ENCODE measurements around the gene ATOSB. TPM values are rescaled to one million over a fixed set of nuclear protein-coding genes. Genes with fewer than 3 reads are reported as not detected.

Gene ATOSB
- total and polyA plus RNA-seq, 9 of the 15 experiments (the other 6 are each of a cell fraction or from before 2014, with no cell fraction given) = 0.45 to 8.0 (median 4.2) TPM

- TF ChIP-seq, protein P1, sequence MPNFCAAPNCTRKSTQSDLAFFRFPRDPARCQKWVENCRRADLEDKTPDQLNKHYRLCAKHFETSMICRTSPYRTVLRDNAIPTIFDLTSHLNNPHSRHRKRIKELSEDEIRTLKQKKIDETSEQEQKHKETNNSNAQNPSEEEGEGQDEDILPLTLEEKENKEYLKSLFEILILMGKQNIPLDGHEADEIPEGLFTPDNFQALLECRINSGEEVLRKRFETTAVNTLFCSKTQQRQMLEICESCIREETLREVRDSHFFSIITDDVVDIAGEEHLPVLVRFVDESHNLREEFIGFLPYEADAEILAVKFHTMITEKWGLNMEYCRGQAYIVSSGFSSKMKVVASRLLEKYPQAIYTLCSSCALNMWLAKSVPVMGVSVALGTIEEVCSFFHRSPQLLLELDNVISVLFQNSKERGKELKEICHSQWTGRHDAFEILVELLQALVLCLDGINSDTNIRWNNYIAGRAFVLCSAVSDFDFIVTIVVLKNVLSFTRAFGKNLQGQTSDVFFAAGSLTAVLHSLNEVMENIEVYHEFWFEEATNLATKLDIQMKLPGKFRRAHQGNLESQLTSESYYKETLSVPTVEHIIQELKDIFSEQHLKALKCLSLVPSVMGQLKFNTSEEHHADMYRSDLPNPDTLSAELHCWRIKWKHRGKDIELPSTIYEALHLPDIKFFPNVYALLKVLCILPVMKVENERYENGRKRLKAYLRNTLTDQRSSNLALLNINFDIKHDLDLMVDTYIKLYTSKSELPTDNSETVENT (CRISPR knock-in tag; IDR thresholded peaks at IDR 0.05) = no peak
- TF ChIP-seq MEF2A (IDR thresholded peaks at IDR 0.05; ENCODE audit: control insufficient read depth, low read depth, low read length) (no peak), ZFP36 (IDR thresholded peaks at IDR 0.05; ENCODE audit: low read depth, low read length, partially characterized antibody) (no peak), SNIP1 (IDR thresholded peaks at IDR 0.05; ENCODE audit: low read depth) (no peak), HNRNPLL (IDR thresholded peaks at IDR 0.05; ENCODE audit: low read depth, low read length, poor library complexity, severe bottlenecking) (no peak), ZNF184 (CRISPR knock-in tag; IDR thresholded peaks at IDR 0.05) (no peak), ZNF77 (CRISPR knock-in tag; IDR thresholded peaks at IDR 0.05) (no peak), RBM34 (IDR thresholded peaks at IDR 0.05; ENCODE audit: borderline replicate concordance, insufficient read depth, low read length) (no peak), CHD1 (IDR thresholded peaks at IDR 0.05; ENCODE audit: low read length) (no peak), ZNF561 (CRISPR knock-in tag; conservative IDR thresholded peaks at IDR 0.05) (no peak), ZNF3 (CRISPR knock-in tag; IDR thresholded peaks at IDR 0.05) (no peak), ZBTB5 (IDR thresholded peaks at IDR 0.05) (no peak), POLR3A (IDR thresholded peaks at IDR 0.05; ENCODE audit: borderline replicate concordance, extremely low read depth, insufficient read depth, insufficient read length) (no peak)
- TF ChIP-seq, protein P2, sequence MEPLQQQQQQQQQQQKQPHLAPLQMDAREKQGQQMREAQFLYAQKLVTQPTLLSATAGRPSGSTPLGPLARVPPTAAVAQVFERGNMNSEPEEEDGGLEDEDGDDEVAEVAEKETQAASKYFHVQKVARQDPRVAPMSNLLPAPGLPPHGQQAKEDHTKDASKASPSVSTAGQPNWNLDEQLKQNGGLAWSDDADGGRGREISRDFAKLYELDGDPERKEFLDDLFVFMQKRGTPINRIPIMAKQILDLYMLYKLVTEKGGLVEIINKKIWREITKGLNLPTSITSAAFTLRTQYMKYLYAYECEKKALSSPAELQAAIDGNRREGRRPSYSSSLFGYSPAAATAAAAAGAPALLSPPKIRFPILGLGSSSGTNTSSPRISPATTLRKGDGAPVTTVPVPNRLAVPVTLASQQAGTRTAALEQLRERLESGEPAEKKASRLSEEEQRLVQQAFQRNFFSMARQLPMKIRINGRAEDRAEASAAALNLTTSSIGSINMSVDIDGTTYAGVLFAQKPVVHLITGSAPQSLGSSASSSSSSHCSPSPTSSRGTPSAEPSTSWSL (CRISPR knock-in tag; IDR thresholded peaks at IDR 0.05; ENCODE audit: borderline replicate concordance) = no peak
- TF ChIP-seq, protein P3, sequence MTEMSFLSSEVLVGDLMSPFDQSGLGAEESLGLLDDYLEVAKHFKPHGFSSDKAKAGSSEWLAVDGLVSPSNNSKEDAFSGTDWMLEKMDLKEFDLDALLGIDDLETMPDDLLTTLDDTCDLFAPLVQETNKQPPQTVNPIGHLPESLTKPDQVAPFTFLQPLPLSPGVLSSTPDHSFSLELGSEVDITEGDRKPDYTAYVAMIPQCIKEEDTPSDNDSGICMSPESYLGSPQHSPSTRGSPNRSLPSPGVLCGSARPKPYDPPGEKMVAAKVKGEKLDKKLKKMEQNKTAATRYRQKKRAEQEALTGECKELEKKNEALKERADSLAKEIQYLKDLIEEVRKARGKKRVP (CRISPR knock-in tag; IDR thresholded peaks at IDR 0.05) = no peak
- TF ChIP-seq, protein P4, sequence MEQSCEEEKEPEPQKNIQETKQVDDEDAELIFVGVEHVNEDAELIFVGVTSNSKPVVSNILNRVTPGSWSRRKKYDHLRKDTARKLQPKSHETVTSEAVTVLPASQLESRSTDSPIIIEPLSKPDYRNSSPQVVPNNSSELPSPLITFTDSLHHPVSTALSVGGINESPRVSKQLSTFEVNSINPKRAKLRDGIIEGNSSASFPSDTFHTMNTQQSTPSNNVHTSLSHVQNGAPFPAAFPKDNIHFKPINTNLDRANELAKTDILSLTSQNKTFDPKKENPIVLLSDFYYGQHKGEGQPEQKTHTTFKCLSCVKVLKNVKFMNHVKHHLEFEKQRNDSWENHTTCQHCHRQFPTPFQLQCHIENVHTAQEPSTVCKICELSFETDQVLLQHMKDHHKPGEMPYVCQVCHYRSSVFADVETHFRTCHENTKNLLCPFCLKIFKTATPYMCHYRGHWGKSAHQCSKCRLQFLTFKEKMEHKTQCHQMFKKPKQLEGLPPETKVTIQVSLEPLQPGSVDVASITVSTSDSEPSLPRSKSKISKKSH (CRISPR knock-in tag; IDR thresholded peaks at IDR 0.05) = no peak
These were observed 6.6 kb downstream of the ATOSB start (continued) for GRCh38 chr9:35108946-35109575.
